Fibroblast of lung (primary cell): Measurements from ENCODE around the gene ACVR2A. TPM values are rescaled to one million over a fixed set of nuclear protein-coding genes. Genes with fewer than 3 reads are reported as not detected.

ENCODE experiments used
- DNase-seq, 2 donors: peaks; one replicate each; pipeline versions ENCODE4 v3.0.0 to v3.0.0-alpha.2; 2010; ENCODE audit warnings: low read depth in 2 of 2
- H2AFZ ChIP-seq: 2 replicates; pipeline ENCODE4 v1.5.1; 2012; ENCODE audit warnings: low read length, control low read depth, inconsistent platforms
- H3K27ac ChIP-seq: 2 replicates; pipeline ENCODE4 v1.5.1; 2011; ENCODE audit warnings: low read length, control low read depth; ENCODE audit not compliant: insufficient read depth
- H3K27me3 ChIP-seq: 2 replicates; pipeline ENCODE4 v1.5.1; 2011; ENCODE audit warnings: mild to moderate bottlenecking, low read length; ENCODE audit not compliant: control insufficient read depth, insufficient read depth
- H3K36me3 ChIP-seq: 2 replicates; pipeline ENCODE4 v1.5.1; 2011; ENCODE audit warnings: low read length; ENCODE audit not compliant: control insufficient read depth, insufficient read depth
- H3K4me1 ChIP-seq: 2 replicates; pipeline ENCODE4 v1.5.1; 2011; ENCODE audit warnings: low read length; ENCODE audit not compliant: control insufficient read depth, insufficient read depth; ENCODE audit errors: extremely low read depth
- H3K4me2 ChIP-seq: 2 replicates; pipeline ENCODE4 v1.5.1; 2011; ENCODE audit warnings: low read length, control low read depth; ENCODE audit not compliant: insufficient read depth; ENCODE audit errors: extremely low read depth
- H3K4me3 ChIP-seq, 4 experiments: fragments of 200-600 bp in 1 of 4; sonication (generic) in 1 of 4; replicated peaks in 1 of 4; 2 replicates each; pipeline ENCODE4 v1.5.1; 2011 to 2016; ENCODE audit warnings: low read length in 4 of 4, low read depth in 3 of 4, mild to moderate bottlenecking in 3 of 4, control low read depth in 2 of 4, inconsistent platforms in 1 of 4, mixed read lengths in 1 of 4; ENCODE audit not compliant: insufficient read depth in 1 of 4; ENCODE audit errors: control extremely low read depth in 1 of 4
- H3K79me2 ChIP-seq: 2 replicates; pipeline ENCODE4 v1.5.1; 2012; ENCODE audit warnings: mild to moderate bottlenecking, low read length, inconsistent platforms; ENCODE audit not compliant: control insufficient read depth, insufficient read depth
- H3K9ac ChIP-seq: 2 replicates; pipeline ENCODE4 v1.5.1; 2011; ENCODE audit warnings: mild to moderate bottlenecking, low read length, control low read depth; ENCODE audit not compliant: insufficient read depth
- H3K9me3 ChIP-seq: 2 replicates; pipeline ENCODE4 v1.5.1; 2012; ENCODE audit warnings: low read depth, low read length; ENCODE audit not compliant: control insufficient read depth, insufficient read depth
- H4K20me1 ChIP-seq: 2 replicates; pipeline ENCODE4 v1.5.1; 2011; ENCODE audit warnings: low read length; ENCODE audit not compliant: control insufficient read depth, insufficient read depth; ENCODE audit errors: extremely low read depth
- CTCF ChIP-seq, 2 donors: IDR thresholded peaks in 1 of 2; conservative IDR thresholded peaks in 1 of 2; 1 replicate in 1 of 2; 2 replicates in 1 of 2; pipeline ENCODE4 v1.5.1; 2011 to 2012; ENCODE audit warnings: low read length in 2 of 2, control low read depth in 1 of 2, inconsistent platforms in 1 of 2, low read depth in 1 of 2, mild to moderate bottlenecking in 1 of 2
- EZH2 ChIP-seq: IDR thresholded peaks from 2 replicates; pipeline ENCODE4 v1.5.1; 2012; ENCODE audit warnings: low read length, control low read depth, mild to moderate bottlenecking; ENCODE audit errors: missing control alignments
- polyA plus RNA-seq, 2 donors: library from polyadenylated mRNA; depleted of rRNA in 1 of 2; stranded (reverse) in 1 of 2; unstranded in 1 of 2; fragments of >200 nt; gene quantifications; 2 replicates each; pipeline ENCODE4 v1.2.1, GENCODE V29; 2011 to 2012; ENCODE audit warnings: missing spikeins in 1 of 2
- total RNA-seq: library from RNA; depleted of rRNA; stranded (reverse); fragments of >200 nt; gene quantifications from 2 replicates; pipeline ENCODE4 v1.2.1, GENCODE V29; 2014

ACVR2A gene
- total and polyA plus RNA-seq, 2 donors (not counting 1 experiment from before 2014, with no cell fraction given), result 8.9 to 9.8 TPM

DNA sequence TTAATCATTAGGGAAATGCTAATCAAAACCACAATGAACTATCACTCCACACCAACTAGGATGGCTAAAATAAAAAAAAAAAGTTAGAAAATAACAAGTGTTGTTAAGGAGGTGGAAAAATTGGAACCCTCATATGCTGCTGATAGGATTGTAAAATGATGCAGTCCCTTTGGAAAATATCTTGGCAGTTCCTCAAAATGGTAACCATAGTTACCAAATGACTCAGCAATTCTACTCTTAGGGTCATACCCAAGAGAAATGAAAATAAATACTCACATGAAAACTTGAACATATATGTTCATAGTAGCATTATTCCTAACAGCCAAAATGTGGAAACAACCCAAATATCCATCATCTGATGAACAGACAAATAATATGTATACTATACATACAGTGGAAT is 15.7 kb upstream of the ACVR2A start:
- peak; percentile 77 to 95 for DNase-seq
- Histone ChIP-seq H3K4me1 (no peaks in the 10 kb centered on the region), H3K9ac (no peak overlapping the region), H3K9me3 (no peaks in the 10 kb centered on the region), H3K79me2 (no peaks in the 10 kb centered on the region), H3K4me2 (no peak overlapping the region), H3K36me3 (no peaks in the 10 kb centered on the region), H3K27ac (peak overlapping the region; percentile 11), H3K27me3 (no peaks in the 10 kb centered on the region), H3K4me3 (no peak overlapping the region), H4K20me1 (no peaks in the 10 kb centered on the region), H2AFZ (no peak overlapping the region)
- TF ChIP-seq CTCF (conservative IDR thresholded peaks at IDR 0.05 in 1 of 2, IDR thresholded peaks at IDR 0.05 in 1 of 2; ENCODE audit: low read depth in 1 of 2, low read length in 2 of 2), result no peak
- TF ChIP-seq EZH2, result no peak

DNA sequence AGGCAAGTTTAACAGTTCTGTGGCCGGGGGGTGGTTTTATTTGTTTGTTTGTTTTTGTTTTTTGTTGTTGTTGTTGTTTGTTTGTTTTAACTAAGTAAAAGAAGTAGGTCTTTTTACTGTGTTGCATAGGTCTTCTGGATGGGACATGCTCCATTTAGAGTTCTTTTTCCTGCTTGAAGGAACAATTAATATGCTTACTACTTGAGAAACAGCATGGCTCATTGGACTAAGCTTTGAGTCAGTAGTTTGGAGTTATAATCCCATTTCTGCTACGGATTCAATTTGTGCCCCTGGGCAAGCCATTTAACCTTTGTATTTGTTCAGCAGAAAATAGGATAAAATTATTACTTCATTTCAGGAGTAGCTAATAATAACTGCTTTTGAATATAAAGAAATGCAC is 8.7 kb upstream of the ACVR2A start:
- Histone ChIP-seq H2AFZ (no peak overlapping the region), H3K9ac (no peak overlapping the region), H3K36me3 (no peaks in the 10 kb centered on the region), H3K27ac (no peak overlapping the region), H3K79me2 (no peaks in the 10 kb centered on the region), H3K4me1 (no peaks in the 10 kb centered on the region), H4K20me1 (no peaks in the 10 kb centered on the region), H3K27me3 (no peaks in the 10 kb centered on the region), H3K4me2 (no peak overlapping the region), H3K9me3 (no peaks in the 10 kb centered on the region), H3K4me3 (no peak overlapping the region)
- TF ChIP-seq CTCF (conservative IDR thresholded peaks at IDR 0.05 in 1 of 2, IDR thresholded peaks at IDR 0.05 in 1 of 2; ENCODE audit: low read depth in 1 of 2, low read length in 2 of 2), result no peak
- no peak for TF ChIP-seq EZH2
- DNase-seq, result no peak

GRCh38 chr2:147843391-147843863 is 1.4 kb upstream of the ACVR2A start:
- no peak for TF ChIP-seq CTCF (conservative IDR thresholded peaks at IDR 0.05 in 1 of 2, IDR thresholded peaks at IDR 0.05 in 1 of 2; ENCODE audit: low read depth in 1 of 2, low read length in 2 of 2)
- TF ChIP-seq EZH2, result no peak
- peak overlapping the region; percentile 59 to 94 (median 68) for H3K4me3 ChIP-seq
- peak overlapping the region; percentile 84 for H3K9ac ChIP-seq
- peaks cover 23% of the 10 kb centered on the region for H3K79me2 ChIP-seq
- H4K20me1 ChIP-seq, result no peaks in the 10 kb centered on the region
- peak overlapping the region; percentile 95 for H3K4me2 ChIP-seq
- peak overlapping the region; percentile 88 for H2AFZ ChIP-seq
- no peaks in the 10 kb centered on the region for H3K36me3 ChIP-seq
- peak overlapping the region; percentile 87 for H3K27ac ChIP-seq
- no peaks in the 10 kb centered on the region for H3K4me1 ChIP-seq
- H3K9me3 ChIP-seq, result no peaks in the 10 kb centered on the region
- DNase-seq, result no peak
- H3K27me3 ChIP-seq, result no peaks in the 10 kb centered on the region
